ENCODE data around the gene LST1. TPM values are rescaled to one million over a fixed set of nuclear protein-coding genes. Genes with fewer than 3 reads are reported as not detected.
"Not testable (repeated sequence)": the region's sequence is repeated elsewhere in the genome, so short reads cannot be mapped to it uniquely, and the experiment has no call there.

The LST1 gene
- polyA plus RNA-seq, 3 donors: 3.1 to 41.1 (median 32.1) TPM

- H3K27ac ChIP-seq (ENCODE audit: low read depth, low read length): no peak overlapping the region
- 71 to 86% (median 84%) methylated on average over 12 of the region's 12 CpGs for WGBS, 3 donors
Observed at GRCh38 chr6:31578184-31579118, 7.6 kb upstream of the LST1 start.

DNA sequence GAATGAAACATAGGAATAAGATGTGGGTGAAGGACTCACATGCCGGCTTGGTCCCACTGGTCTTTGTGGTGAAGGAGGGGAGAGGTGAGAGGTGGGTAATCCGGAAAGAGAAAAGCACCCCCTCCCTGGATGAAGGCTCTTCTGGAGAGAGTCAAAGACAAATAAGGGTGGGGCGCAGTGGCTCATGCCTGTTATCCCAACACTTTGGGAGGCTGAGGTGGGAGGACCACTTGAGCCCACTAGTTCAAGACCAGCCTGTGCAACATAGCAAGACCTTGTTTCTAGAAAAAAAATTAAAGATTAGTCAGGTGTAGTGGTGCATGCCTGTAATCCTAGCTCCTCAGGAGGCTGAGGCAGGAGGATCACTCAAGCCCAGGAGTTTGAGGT lies 7.0 kb upstream of the LST1 start:
- H3K27ac ChIP-seq (ENCODE audit: low read depth, low read length): no peak overlapping the region
- 88 to 98% (median 90%) methylated on average over 3 of the region's 3 CpGs for WGBS, 3 donors

- WGBS, 3 donors: 86 to 92% (median 86%) methylated on average over 8 of the region's 8 CpGs
- H3K27ac ChIP-seq (ENCODE audit: low read depth, low read length): no peak overlapping the region
Observed at GRCh38 chr6:31579546-31580437, 6.3 kb upstream of the LST1 start.

- no peak overlapping the region for H3K27ac ChIP-seq (ENCODE audit: low read depth, low read length)
- WGBS, 3 donors: 27 to 34% (median 30%) methylated on average over 11 of the region's 11 CpGs
Observed at GRCh38 chr6:31580438-31580740, 5.7 kb upstream of the LST1 start.

DNA sequence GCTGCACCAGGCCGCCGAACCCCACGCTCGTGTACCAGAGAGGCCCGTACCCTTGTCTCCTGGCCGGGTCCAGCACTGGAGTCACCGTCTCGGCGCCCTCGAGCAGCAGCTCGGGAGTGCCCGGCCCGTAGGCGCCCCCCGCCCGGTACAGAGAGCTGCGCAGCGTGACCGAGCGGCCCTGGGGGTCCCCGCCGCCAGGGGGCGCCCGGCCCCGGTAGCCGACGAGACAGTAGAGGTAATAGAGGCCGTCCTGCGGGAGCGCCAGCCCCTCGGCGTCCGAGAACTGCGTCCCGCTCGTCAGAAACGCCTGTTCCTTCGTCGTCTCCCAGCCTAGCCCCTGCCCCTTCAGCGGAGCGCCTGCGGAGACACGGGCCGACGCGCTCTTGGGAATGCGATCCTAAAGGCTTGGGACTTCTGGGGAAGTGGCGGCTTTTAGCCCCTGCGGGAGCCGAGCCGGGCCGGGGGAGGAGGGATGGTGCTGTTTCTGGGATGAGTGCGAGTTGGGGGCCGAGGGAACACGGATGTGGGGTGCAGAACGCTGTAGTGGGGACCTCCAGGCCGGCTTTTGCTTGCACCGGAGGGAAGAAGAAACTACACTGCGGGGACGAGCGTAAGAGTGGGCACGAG lies 5.2 kb upstream of the LST1 start:
- no peak overlapping the region for H3K27ac ChIP-seq (ENCODE audit: low read depth, low read length)
- 0% methylated on average over 56 to 62 of the region's 62 CpGs for WGBS, 3 donors

- 17 to 21% (median 20%) methylated on average over 21 of the region's 21 CpGs for WGBS, 3 donors
- H3K27ac ChIP-seq (ENCODE audit: low read depth, low read length): no peak overlapping the region
Observed at GRCh38 chr6:31581434-31582229, 4.4 kb upstream of the LST1 start.

DNA sequence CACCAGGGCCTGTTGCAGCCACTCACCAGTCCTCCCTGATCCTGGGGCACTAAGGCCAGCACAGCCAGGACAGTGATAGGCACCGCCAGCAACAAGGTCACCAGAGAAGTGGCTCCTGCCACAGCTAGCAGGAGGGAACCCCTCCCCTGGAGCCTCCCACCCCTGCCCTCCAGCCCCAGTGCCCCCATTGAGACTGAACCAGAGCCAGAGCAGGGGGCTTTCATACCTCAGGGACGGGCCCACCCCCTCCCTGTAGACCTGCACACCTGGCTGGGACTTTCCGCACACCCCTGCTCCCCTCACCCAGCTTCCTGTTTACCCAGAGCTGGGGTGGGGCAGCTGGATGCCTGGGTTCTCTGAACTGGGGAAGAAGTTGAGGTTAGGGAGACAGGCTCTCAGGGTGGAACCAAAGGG lies 3.8 kb upstream of the LST1 start, which contains the start of gene LTB:
Gene LTB (minus strand): TSS at position 195 of the 414 bp plus-strand sequence. CDS start 7 bp downstream, at position 188.
- WGBS, 3 donors: 36 to 57% (median 50%) methylated on average over 2 to 3 of the region's 3 CpGs
- no peak within 1 kb of the TSS for H3K27ac ChIP-seq (ENCODE audit: low read depth, low read length)

GRCh38 chr6:31585491-31585890 lies 586 bp upstream of the LST1 start:
- 58 to 64% (median 62%) methylated on average over 2 of the region's 2 CpGs for WGBS, 3 donors
- no peak overlapping the region for H3K27ac ChIP-seq (ENCODE audit: low read depth, low read length)

- H3K27ac ChIP-seq (ENCODE audit: low read depth, low read length): peak overlapping the region; percentile 17
- WGBS, 3 donors: 43 to 46% (median 46%) methylated on average over 8 to 9 of the region's 9 CpGs
Observed at GRCh38 chr6:31586599-31587281, 663 bp downstream of the LST1 start.

GRCh38 chr6:31587791-31588777 lies 2.0 kb downstream of the LST1 start:
- H3K27ac ChIP-seq (ENCODE audit: low read depth, low read length): no peak overlapping the region
- WGBS, 3 donors: 50 to 58% (median 57%) methylated on average over 12 of the region's 12 CpGs

DNA sequence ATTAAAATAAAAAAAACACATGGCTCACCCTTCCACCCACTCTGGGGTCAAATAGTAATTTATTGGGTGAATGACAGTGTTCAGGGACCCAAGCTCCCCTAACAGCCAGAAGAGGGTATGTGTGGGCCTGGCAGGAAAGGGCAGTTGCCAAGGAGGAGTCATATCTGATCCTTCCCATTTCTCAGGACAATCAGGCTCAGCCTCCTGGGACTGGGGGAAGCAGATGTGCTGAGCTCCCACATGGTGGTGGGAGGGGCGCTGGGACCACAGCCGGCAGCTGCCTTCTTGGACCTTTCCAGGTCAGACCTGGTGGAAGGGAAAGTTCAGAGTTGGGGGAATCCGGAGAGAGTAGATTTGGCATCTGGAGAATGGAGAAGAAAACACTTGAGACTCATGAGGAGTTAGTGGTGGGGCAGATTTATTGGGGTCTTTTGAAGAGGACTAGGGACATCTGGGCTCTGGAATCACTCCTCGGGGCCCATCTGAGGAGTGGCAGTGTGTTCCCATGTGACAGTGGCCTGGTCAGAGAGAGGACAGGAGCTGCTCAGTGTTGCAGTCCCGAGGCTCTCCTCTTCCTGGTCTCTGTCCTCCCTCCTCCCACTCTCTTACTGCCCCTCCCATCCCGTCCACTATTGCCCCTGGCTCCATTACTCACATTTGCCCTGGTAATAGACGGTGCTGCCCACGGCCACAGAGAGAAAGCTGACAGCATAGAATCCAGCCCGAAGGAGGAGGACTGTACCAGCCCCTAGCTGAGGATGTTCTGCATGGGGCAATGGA lies 3.0 kb downstream of the LST1 start:
- 47 to 55% (median 49%) methylated on average over 9 of the region's 9 CpGs for WGBS, 3 donors

DNA sequence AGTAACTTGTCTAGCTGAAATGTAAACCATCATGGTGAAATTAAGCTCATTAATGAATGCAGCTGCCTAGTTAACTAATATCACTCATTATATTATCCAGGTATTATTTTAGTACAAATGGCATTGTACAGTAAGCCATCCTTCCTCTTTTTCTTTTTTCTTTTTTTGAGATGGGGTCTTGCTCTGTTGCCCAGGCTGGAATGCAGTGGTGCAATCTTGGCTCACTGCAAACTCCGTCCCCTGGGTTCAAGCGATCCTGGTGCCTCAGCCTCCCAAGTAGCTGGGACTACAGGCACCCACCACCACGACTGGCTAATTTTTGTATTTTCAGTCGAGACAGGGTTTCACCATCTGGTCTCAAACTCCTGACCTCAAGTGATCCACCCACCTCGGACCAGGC lies 4.6 kb downstream of the LST1 start:
- 74 to 88% (median 83%) methylated on average over 5 of the region's 5 CpGs for WGBS, 3 donors
- not testable (repeated sequence) for H3K27ac ChIP-seq (ENCODE audit: low read depth, low read length)

More for the DNA sequence above, 3.0 kb downstream of the LST1 start:
- no peak overlapping the region for H3K27ac ChIP-seq (ENCODE audit: low read depth, low read length)

DNA sequence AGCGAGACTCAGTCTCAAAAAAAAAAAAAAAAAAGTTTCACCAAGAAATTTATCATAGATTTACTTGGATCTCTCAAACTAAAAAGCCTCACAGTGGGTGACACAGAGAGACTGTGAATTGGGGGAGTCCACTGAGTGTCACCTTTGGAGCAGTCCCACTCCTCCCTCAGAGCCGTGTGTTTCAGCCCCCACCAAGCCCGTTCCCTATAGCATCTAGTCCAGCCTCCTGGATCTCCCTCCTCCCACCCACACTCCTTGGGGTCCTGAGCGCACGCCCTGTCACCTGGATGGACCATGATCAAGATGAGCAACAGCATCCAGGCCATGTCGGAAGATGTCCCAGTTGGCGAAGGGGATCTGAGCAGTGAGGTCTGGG lies 6.3 kb downstream of the LST1 start:
- no peak overlapping the region for H3K27ac ChIP-seq (ENCODE audit: low read depth, low read length)
- 86 to 94% (median 88%) methylated on average over 7 of the region's 7 CpGs for WGBS, 3 donors

GRCh38 chr6:31597006-31597405 lies 10.9 kb downstream of the LST1 start:
- no peak overlapping the region for H3K27ac ChIP-seq (ENCODE audit: low read depth, low read length)
- 22 to 33% (median 23%) methylated on average over 2 of the region's 2 CpGs for WGBS, 3 donors

- no peak overlapping the region for H3K27ac ChIP-seq (ENCODE audit: low read depth, low read length)
- WGBS, 3 donors: 70 to 90% (median 81%) methylated on average over 1 of the region's 1 CpG
Observed at GRCh38 chr6:31607317-31607716, 21.2 kb downstream of the LST1 start.
